H1 (cell line): ENCODE measurements around the gene CNR2. TPM values are rescaled to one million over a fixed set of nuclear protein-coding genes. Genes with fewer than 3 reads are reported as not detected.

Source experiments
- BACH1 ChIP-seq: IDR thresholded peaks from 2 replicates; pipeline ENCODE4 v1.6.1; 2012; ENCODE audit warnings: low read length, improper control_type of control experiment
- CREB1 ChIP-seq: IDR thresholded peaks from 2 replicates; pipeline ENCODE4 v1.6.1; 2012; ENCODE audit warnings: inconsistent platforms
- CTBP2 ChIP-seq: IDR thresholded peaks from 2 replicates; pipeline ENCODE4 v1.7.0; 2011; ENCODE audit warnings: borderline replicate concordance, mild to moderate bottlenecking, moderate library complexity, mixed read lengths, low read length; ENCODE audit not compliant: insufficient read depth, insufficient read length
- EZH2 ChIP-seq: fragments of 200-600 bp; sonication (generic); IDR thresholded peaks from 2 replicates; pipeline ENCODE4 v1.7.1; 2012; ENCODE audit warnings: low read depth, mild to moderate bottlenecking, moderate library complexity, low read length, inconsistent platforms; ENCODE audit not compliant: severe bottlenecking
- GABPA ChIP-seq: IDR thresholded peaks from 2 replicates; pipeline ENCODE4 v1.6.1; 2011; ENCODE audit warnings: mild to moderate bottlenecking, low read length, moderate library complexity, borderline replicate concordance; ENCODE audit not compliant: insufficient read depth
- TEAD4 ChIP-seq: IDR thresholded peaks from 2 replicates; pipeline ENCODE4 v1.6.1; 2012; ENCODE audit warnings: low read depth, low read length, inconsistent platforms, mixed read lengths
- YY1 ChIP-seq: IDR thresholded peaks from 2 replicates; pipeline ENCODE4 v1.6.1; 2011; ENCODE audit warnings: low read depth, mild to moderate bottlenecking, low read length
- polyA plus RNA-seq, 7 experiments: library from polyadenylated mRNA; depleted of rRNA in 3 of 7; stranded (reverse) in 5 of 7; unstranded in 2 of 7; fragments of >200 nt in 5 of 7; fragments of 200-250 nt in 2 of 7; gene quantifications; 1 replicate in 5 of 7; 2 replicates in 1 of 7; 4 replicates in 1 of 7; pipeline versions ENCODE4 v1.2.1 to v1.2.3, GENCODE V29; 2011 to 2013; ENCODE audit warnings: missing spikeins in 2 of 7, mixed read lengths in 2 of 7
- total RNA-seq: library from RNA; stranded (reverse); fragmentation: NEBNext Ultra II Directional; extraction: Animal tissue kit (Norgen Biotek cat#: 25700); gene quantifications from 2 replicates; pipeline ENCODE4 v1.2.1, GENCODE V29; 2021
- TF ChIP-seq, protein P1 (sequence below): fragments of 300-600 bp; sonication (generic); IDR thresholded peaks from 2 replicates; pipeline ENCODE4 v1.7.1; 2012; ENCODE audit warnings: low read length, moderate library complexity, mild to moderate bottlenecking, inconsistent platforms; ENCODE audit not compliant: insufficient replicate concordance
- TF ChIP-seq, protein P2 (sequence below): IDR thresholded peaks from 2 replicates; pipeline ENCODE4 v1.6.1; 2012; ENCODE audit warnings: low read length, inconsistent platforms

Gene CNR2
- total and polyA plus RNA-seq, 2 of the 8 experiments (the other 6 are each of a cell fraction or from before 2014, with no cell fraction given), result not detected

DNA sequence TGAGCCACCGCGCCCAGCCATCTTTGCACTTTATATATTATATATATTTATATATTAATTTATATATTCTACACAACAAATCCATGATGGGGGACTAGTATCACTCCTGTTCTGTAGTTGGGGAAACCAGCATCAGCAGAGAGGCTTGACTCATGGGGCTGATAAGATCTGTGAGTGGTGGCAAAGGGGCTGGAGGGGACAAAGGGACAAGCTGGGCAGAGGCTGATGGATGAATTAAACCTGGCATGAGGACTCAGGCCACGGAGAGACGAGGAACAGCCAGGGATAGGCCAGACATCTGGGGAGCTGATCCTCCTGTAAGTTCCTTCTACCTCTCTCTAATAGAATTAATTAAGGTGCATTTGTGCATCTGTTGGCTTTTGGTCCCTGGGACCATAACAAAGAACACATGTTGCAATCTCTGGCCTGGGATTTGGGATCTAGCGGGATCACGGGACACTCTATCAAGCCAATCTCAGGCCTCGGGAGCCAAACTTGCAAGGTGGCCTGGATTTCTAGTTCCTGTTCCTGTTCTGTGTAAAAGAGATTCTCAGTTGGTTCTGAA lies 7.6 kb downstream of the CNR2 start (continued):
- TF ChIP-seq, protein P1, sequence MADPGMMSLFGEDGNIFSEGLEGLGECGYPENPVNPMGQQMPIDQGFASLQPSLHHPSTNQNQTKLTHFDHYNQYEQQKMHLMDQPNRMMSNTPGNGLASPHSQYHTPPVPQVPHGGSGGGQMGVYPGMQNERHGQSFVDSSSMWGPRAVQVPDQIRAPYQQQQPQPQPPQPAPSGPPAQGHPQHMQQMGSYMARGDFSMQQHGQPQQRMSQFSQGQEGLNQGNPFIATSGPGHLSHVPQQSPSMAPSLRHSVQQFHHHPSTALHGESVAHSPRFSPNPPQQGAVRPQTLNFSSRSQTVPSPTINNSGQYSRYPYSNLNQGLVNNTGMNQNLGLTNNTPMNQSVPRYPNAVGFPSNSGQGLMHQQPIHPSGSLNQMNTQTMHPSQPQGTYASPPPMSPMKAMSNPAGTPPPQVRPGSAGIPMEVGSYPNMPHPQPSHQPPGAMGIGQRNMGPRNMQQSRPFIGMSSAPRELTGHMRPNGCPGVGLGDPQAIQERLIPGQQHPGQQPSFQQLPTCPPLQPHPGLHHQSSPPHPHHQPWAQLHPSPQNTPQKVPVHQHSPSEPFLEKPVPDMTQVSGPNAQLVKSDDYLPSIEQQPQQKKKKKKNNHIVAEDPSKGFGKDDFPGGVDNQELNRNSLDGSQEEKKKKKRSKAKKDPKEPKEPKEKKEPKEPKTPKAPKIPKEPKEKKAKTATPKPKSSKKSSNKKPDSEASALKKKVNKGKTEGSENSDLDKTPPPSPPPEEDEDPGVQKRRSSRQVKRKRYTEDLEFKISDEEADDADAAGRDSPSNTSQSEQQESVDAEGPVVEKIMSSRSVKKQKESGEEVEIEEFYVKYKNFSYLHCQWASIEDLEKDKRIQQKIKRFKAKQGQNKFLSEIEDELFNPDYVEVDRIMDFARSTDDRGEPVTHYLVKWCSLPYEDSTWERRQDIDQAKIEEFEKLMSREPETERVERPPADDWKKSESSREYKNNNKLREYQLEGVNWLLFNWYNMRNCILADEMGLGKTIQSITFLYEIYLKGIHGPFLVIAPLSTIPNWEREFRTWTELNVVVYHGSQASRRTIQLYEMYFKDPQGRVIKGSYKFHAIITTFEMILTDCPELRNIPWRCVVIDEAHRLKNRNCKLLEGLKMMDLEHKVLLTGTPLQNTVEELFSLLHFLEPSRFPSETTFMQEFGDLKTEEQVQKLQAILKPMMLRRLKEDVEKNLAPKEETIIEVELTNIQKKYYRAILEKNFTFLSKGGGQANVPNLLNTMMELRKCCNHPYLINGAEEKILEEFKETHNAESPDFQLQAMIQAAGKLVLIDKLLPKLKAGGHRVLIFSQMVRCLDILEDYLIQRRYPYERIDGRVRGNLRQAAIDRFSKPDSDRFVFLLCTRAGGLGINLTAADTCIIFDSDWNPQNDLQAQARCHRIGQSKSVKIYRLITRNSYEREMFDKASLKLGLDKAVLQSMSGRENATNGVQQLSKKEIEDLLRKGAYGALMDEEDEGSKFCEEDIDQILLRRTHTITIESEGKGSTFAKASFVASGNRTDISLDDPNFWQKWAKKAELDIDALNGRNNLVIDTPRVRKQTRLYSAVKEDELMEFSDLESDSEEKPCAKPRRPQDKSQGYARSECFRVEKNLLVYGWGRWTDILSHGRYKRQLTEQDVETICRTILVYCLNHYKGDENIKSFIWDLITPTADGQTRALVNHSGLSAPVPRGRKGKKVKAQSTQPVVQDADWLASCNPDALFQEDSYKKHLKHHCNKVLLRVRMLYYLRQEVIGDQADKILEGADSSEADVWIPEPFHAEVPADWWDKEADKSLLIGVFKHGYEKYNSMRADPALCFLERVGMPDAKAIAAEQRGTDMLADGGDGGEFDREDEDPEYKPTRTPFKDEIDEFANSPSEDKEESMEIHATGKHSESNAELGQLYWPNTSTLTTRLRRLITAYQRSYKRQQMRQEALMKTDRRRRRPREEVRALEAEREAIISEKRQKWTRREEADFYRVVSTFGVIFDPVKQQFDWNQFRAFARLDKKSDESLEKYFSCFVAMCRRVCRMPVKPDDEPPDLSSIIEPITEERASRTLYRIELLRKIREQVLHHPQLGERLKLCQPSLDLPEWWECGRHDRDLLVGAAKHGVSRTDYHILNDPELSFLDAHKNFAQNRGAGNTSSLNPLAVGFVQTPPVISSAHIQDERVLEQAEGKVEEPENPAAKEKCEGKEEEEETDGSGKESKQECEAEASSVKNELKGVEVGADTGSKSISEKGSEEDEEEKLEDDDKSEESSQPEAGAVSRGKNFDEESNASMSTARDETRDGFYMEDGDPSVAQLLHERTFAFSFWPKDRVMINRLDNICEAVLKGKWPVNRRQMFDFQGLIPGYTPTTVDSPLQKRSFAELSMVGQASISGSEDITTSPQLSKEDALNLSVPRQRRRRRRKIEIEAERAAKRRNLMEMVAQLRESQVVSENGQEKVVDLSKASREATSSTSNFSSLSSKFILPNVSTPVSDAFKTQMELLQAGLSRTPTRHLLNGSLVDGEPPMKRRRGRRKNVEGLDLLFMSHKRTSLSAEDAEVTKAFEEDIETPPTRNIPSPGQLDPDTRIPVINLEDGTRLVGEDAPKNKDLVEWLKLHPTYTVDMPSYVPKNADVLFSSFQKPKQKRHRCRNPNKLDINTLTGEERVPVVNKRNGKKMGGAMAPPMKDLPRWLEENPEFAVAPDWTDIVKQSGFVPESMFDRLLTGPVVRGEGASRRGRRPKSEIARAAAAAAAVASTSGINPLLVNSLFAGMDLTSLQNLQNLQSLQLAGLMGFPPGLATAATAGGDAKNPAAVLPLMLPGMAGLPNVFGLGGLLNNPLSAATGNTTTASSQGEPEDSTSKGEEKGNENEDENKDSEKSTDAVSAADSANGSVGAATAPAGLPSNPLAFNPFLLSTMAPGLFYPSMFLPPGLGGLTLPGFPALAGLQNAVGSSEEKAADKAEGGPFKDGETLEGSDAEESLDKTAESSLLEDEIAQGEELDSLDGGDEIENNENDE, result no peak
- TF ChIP-seq CTBP2 (no peak), YY1 (no peak), BACH1 (no peak), TEAD4 (no peak), EZH2 (no peak), GABPA (no peak), CREB1 (no peak)
- TF ChIP-seq, protein P2, sequence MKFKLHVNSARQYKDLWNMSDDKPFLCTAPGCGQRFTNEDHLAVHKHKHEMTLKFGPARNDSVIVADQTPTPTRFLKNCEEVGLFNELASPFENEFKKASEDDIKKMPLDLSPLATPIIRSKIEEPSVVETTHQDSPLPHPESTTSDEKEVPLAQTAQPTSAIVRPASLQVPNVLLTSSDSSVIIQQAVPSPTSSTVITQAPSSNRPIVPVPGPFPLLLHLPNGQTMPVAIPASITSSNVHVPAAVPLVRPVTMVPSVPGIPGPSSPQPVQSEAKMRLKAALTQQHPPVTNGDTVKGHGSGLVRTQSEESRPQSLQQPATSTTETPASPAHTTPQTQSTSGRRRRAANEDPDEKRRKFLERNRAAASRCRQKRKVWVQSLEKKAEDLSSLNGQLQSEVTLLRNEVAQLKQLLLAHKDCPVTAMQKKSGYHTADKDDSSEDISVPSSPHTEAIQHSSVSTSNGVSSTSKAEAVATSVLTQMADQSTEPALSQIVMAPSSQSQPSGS, result no peak
